Activated B cell treated with CpG ODN at 0.5 μM for 24 hours (primary cell): ENCODE results near the gene QKI. TPM values are rescaled to one million over a fixed set of nuclear protein-coding genes. Genes with fewer than 3 reads are reported as not detected.
"Not testable (repeated sequence)": the region's sequence is repeated elsewhere in the genome, so short reads cannot be mapped to it uniquely, and the experiment has no call there.

ENCODE experiments used
- ATAC-seq: fragments of 200-7000 bp; cut with Tn5 transposase; one replicate; pipeline ENCODE4 v1.10.0; 2021; ENCODE audit warnings: low read depth, mild to moderate bottlenecking, moderate library complexity
- CTCF ChIA-PET: fragments of 350-600 bp; sonication (Branson Sonifier 250); formaldehyde crosslinking; loops from one replicate; lab custom pipeline; 2021; ENCODE audit warnings: antibody characterized with exemption; lab: Charles Lee
- POLR2A ChIA-PET: fragments of 350-600 bp; sonication (Branson Sonifier 250); formaldehyde crosslinking; loops from one replicate; lab custom pipeline; 2021; ENCODE audit warnings: antibody characterized with exemption; lab: Charles Lee
- DNase-seq: peaks from one replicate; pipeline ENCODE4 v3.0.0; 2022
- H3K27ac Mint-ChIP-seq: one replicate; pipeline ENCODE4 v1.8.0; 2020; ENCODE audit warnings: mixed read lengths
- H3K27me3 Mint-ChIP-seq: one replicate; pipeline ENCODE4 v1.8.0; 2021; ENCODE audit warnings: mixed read lengths
- H3K36me3 Mint-ChIP-seq: one replicate; pipeline ENCODE4 v1.8.0; 2021; ENCODE audit warnings: low read depth, mixed read lengths
- H3K4me1 Mint-ChIP-seq: one replicate; pipeline ENCODE4 v1.8.0; 2021; ENCODE audit warnings: mixed read lengths
- H3K4me3 Mint-ChIP-seq: one replicate; pipeline ENCODE4 v1.8.0; 2020; ENCODE audit warnings: mild to moderate bottlenecking, mixed read lengths
- H3K9me3 Mint-ChIP-seq: one replicate; pipeline ENCODE4 v1.8.0; 2020; ENCODE audit warnings: mixed read lengths
- intact Hi-C: fragments of 100-400 bp; cut with micrococcal nuclease; formaldehyde crosslinking; loops from one replicate; pipeline ENCODE4 v1.15.1; 2024
- total RNA-seq: library from RNA; stranded (reverse); gene quantifications from 2 replicates; pipeline ENCODE4 v1.2.3, GENCODE V29; 2022
- TF ChIP-seq, protein P1 (sequence below): fragments of 200-600 bp; IDR thresholded peaks from one replicate; pipeline ENCODE4 v1.8.0; 2022; ENCODE audit warnings: antibody characterized with exemption, mild to moderate bottlenecking

Gene QKI
- total RNA-seq, 1 donor from 2014 or later: 61.5 TPM

- Mint-ChIP-seq H3K9me3 (peaks cover 12% of the 10 kb centered on the region), H3K4me3 (no peak overlapping the region), H3K27ac (no peak overlapping the region), H3K4me1 (peaks cover 24% of the 10 kb centered on the region), H3K27me3 (no peaks in the 10 kb centered on the region), H3K36me3 (peaks cover 54% of the 10 kb centered on the region)
- DNase-seq (no peak), ATAC-seq (no peak)
- TF ChIP-seq, protein P1, sequence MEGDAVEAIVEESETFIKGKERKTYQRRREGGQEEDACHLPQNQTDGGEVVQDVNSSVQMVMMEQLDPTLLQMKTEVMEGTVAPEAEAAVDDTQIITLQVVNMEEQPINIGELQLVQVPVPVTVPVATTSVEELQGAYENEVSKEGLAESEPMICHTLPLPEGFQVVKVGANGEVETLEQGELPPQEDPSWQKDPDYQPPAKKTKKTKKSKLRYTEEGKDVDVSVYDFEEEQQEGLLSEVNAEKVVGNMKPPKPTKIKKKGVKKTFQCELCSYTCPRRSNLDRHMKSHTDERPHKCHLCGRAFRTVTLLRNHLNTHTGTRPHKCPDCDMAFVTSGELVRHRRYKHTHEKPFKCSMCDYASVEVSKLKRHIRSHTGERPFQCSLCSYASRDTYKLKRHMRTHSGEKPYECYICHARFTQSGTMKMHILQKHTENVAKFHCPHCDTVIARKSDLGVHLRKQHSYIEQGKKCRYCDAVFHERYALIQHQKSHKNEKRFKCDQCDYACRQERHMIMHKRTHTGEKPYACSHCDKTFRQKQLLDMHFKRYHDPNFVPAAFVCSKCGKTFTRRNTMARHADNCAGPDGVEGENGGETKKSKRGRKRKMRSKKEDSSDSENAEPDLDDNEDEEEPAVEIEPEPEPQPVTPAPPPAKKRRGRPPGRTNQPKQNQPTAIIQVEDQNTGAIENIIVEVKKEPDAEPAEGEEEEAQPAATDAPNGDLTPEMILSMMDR: no peak
- intact Hi-C loops: no loop called here
- CTCF ChIA-PET: no interaction called here
- POLR2A ChIA-PET: no interaction called here
Observed at GRCh38 chr6:163469459-163469985, 55.0 kb downstream of the QKI start.

DNA sequence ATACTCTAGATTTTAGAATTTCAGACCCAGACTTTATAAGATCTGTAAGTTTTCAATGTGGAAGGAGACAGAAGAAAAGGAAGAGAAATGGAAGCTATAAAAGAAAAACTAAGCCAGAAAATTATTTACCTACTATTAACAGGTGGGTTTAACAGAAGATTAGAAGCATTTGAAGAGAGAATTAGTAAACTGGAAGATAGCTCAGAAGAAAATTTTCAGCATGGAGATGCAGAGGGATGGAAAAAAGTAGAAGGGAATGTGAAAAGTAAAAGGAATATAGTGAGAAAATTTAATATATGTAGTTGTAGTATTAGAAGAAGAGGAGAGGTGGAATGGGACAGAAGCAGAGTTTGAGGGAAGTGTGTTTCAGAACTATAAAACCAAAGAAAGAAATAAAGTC, 56.1 kb downstream of the QKI start:
- no peak for ATAC-seq
- Mint-ChIP-seq H3K36me3 (peaks cover 47% of the 10 kb centered on the region), H3K9me3 (peaks cover 12% of the 10 kb centered on the region), H3K27me3 (no peaks in the 10 kb centered on the region), H3K4me3 (no peak overlapping the region), H3K4me1 (peaks cover 18% of the 10 kb centered on the region), H3K27ac (no peak overlapping the region)
- no peak for DNase-seq
- CTCF ChIA-PET: interaction anchor here (0.6 kb wide), 1 partner anchor 476 kb away, joined by 3 read pairs; no protein-coding TSS in a partner anchor
- intact Hi-C loops: no loop called here
- TF ChIP-seq, protein P1: no peak
- POLR2A ChIA-PET: interaction anchor here (0.5 kb wide), 1 partner anchor 13 kb away, joined by 4 read pairs; no protein-coding TSS in a partner anchor

- intact Hi-C loops: no loop called here
- no peak overlapping the region for H3K4me3 Mint-ChIP-seq
- DNase-seq: no peak
- TF ChIP-seq, protein P1: no peak
- ChIA-PET CTCF (no interaction called here), POLR2A (no interaction called here)
- H3K4me1 Mint-ChIP-seq: peaks cover 4% of the 10 kb centered on the region
- H3K9me3 Mint-ChIP-seq: peaks cover 12% of the 10 kb centered on the region
- peaks cover 35% of the 10 kb centered on the region for H3K36me3 Mint-ChIP-seq
- no peak overlapping the region for H3K27ac Mint-ChIP-seq
- no peaks in the 10 kb centered on the region for H3K27me3 Mint-ChIP-seq
- ATAC-seq: no peak
Observed at GRCh38 chr6:163474581-163474980, 60.1 kb downstream of the QKI start.

DNA sequence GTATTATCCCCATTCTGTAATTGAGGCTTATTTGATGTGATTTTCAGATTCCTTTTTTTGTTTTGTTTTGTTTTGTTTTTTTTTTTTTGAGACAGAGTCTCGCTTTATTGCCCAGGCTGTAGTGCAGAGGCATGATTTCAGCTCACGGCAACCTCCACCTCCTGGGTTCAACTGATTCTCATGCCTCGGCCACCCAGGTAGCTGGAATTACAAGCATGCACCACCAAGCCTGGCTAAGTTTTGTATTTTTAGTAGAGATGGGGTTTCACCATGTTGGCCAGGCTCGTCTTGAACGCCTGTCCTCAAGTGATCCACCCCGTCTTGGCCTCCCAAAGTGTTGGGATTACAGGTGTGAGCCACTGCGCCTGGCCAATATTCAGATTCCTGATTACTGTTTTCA, 62.4 kb downstream of the QKI start:
- DNase-seq, H3K27me3 Mint-ChIP-seq, H3K4me3 Mint-ChIP-seq, H3K27ac Mint-ChIP-seq, H3K4me1 Mint-ChIP-seq, intact Hi-C loops, H3K9me3 Mint-ChIP-seq, ATAC-seq: not testable (repeated sequence)
- ChIA-PET POLR2A (interaction anchor here (0.6 kb wide), 1 partner anchor 17 kb away, joined by 3 read pairs; no protein-coding TSS in a partner anchor), CTCF (interaction anchor here (1.0 kb wide), 1 partner anchor 11 kb away, joined by 3 read pairs; no protein-coding TSS in a partner anchor)
- peaks cover 30% of the 10 kb centered on the region for H3K36me3 Mint-ChIP-seq

DNA sequence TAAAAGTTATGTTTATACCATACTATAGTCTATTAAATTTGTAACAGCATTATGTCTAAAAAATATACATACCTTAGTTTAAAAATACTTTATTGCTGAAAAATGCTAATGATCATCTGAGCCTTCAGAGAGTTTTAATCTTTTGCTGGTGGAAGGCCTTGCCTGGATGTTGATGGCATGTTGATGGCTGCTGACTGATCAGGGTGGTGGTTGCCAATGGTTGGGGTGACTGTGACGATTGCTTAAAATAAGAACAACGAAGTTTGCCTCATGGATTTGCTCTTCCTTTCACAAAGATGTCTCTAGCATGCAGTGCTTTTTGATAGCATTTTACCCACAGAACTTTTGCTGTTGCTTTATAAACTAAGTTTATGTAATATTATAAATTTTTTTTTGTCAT, 68.6 kb downstream of the QKI start:
- ChIA-PET CTCF (no interaction called here), POLR2A (no interaction called here)
- intact Hi-C loops: no loop called here
- Mint-ChIP-seq H3K27ac (no peak overlapping the region), H3K36me3 (peaks cover 34% of the 10 kb centered on the region), H3K4me3 (no peak overlapping the region), H3K27me3 (no peaks in the 10 kb centered on the region), H3K4me1 (peaks cover 26% of the 10 kb centered on the region), H3K9me3 (no peaks in the 10 kb centered on the region)
- DNase-seq: no peak
- TF ChIP-seq, protein P1: no peak
- no peak for ATAC-seq
